Activated gamma-delta T cell treated with anti-CD3 and anti-CD28 coated beads, Interleukin-2, amount 50 U/mL, for 16 hours (primary cell): ENCODE results near the gene TRIM4.
"Not testable (repeated sequence)": the region's sequence is repeated elsewhere in the genome, so short reads cannot be mapped to it uniquely, and the experiment has no call there.

Experiments used
- DNase-seq: peaks from one replicate; pipeline ENCODE4 v3.0.0-alpha.2; 2020; ENCODE audit warnings: low read depth

TRIM4 gene, protein sequence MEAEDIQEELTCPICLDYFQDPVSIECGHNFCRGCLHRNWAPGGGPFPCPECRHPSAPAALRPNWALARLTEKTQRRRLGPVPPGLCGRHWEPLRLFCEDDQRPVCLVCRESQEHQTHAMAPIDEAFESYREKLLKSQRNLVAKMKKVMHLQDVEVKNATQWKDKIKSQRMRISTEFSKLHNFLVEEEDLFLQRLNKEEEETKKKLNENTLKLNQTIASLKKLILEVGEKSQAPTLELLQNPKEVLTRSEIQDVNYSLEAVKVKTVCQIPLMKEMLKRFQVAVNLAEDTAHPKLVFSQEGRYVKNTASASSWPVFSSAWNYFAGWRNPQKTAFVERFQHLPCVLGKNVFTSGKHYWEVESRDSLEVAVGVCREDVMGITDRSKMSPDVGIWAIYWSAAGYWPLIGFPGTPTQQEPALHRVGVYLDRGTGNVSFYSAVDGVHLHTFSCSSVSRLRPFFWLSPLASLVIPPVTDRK

DNA sequence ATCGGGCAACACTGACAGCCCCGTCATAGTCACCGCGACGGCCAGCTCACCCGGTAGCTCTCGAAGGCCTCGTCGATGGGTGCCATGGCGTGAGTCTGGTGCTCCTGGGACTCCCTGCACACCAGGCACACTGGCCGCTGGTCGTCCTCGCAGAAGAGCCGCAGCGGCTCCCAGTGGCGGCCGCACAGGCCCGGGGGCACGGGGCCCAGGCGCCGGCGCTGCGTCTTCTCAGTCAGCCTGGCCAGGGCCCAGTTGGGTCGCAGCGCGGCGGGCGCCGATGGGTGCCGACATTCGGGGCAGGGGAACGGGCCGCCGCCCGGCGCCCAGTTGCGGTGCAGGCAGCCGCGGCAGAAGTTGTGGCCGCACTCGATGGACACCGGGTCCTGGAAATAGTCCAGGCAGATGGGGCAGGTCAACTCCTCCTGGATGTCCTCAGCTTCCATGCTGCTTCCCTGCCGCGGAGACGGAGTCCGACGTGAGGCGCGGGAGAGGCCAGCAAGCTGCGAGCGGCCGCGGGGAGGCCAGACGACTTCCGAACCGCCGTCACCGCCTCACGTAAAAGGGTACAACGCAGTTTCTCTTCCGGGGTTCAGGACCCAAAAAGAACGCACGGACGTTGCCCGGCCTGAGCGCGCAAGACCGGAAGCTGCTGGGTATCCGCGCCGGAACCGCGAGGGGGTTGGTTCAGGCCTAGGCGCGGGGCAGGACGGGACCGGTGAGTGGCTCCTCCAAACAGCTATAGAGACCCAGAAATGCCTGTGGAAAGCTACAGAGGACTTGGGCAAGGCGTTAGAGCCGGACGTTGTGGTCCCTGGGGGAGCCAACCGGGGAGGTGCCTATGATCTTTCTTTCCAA is at the start of gene TRIM4:
TRIM4 (minus strand) TSS at position 572 of the 855 bp plus-strand sequence; CDS start at position 443, 129 bp downstream.
- peak; percentile 85 for DNase-seq

DNA sequence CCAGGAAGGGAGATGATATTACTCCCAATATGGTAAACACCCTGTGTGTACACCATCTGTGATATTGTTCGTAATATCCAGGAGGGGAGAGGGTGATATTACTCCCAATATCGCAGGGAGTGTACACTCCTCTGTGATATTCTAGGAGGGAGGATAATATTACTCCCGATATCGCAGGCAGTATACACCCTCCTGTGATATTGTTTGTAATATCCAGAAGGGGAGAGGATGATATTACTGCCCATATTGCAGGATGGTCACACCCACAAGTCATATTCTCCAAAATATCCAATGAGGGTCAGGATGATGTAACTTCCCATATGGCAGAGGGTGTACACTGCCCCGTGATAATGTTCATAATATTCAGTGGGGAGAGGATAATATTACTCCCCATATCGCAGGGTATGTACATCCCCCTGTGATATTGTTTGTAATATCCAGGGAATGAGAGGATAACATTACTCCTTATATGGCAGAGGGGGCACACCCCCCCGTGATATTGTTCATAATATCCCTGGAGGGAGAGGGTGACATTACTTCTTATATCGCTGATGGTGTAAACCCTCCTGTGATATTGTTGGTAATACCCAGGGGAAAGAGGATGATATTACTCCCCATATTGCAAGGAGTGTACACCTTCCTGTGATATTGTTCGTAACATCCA is 39.4 kb upstream of the TRIM4 start:
- DNase-seq: no peak

DNA sequence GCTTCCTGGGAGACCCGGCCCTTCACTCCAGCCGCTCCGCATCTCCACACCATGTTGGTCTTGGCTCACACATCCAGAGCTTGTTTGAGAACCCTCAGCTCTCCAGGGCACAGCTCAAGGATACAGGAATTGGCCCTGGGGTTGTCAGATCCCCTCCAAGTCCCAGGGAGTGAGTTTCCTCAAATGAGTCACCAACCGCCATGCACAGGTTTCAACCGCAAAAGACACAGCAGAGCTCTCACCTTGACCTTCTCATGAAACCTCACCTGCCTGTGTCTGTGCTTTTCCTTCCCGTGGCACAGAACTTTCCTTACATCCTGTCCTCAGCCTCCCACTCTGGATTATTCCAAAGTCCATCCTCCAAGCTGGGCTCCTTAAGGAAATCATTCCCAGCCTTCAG is 35.9 kb upstream of the TRIM4 start:
- DNase-seq: no peak

DNA sequence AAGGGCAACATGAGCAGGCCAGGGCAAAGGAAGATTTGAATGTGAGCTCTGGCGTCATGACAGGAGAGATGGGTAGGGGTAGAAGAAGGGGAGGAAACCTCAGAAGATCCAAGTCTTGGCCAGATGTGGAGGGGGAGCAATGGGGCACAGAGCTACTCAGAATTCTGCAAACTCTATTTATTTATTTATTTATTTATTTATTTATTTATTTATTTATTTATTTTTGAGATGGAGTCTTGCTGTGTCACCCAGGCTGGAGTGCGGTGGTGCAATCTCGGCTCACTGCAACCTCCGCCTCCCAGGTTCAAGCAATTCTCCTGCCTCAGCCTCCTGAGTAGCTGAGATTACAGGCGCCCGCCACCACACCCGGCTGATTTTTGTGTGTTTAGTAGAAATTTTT is 35.3 kb upstream of the TRIM4 start:
- DNase-seq: not testable (repeated sequence)

DNA sequence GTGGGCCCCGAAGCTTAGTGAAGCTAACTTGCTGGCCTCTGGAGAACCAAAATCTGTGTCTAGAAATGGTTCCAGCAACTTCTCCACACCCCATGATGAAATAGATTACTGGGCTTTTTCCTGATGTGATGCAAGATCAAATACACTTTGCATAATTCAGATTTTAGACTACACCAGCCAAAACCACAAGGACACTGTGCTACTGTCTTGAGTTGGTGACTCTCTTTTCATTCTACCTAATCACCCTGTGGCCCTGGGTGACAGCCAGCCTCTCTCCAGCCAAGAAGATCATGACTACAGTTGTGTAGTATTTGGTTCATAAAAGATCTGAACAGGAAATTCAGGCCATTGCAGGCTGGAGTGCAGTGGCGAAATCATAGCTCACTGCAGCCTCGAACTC is 34.3 kb upstream of the TRIM4 start:
- DNase-seq: no peak

DNA sequence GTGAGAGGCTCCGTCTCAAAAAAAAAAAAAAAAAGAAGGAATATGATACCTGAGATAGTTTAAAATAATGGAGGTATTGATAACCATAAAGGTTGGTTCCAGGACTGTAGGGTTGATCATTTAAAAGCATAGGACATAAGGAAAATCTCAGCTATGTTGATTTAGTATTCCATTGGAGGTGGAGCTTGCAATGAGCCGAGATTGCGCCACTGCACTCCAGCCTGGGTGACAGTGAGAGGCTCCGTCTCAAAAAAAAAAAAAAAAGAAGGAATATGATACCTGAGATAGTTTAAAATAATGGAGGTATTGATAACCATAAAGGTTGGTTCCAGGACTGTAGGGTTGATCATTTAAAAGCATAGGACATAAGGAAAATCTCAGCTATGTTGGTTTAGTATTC is 33.3 kb upstream of the TRIM4 start:
- DNase-seq: not testable (repeated sequence)

DNA sequence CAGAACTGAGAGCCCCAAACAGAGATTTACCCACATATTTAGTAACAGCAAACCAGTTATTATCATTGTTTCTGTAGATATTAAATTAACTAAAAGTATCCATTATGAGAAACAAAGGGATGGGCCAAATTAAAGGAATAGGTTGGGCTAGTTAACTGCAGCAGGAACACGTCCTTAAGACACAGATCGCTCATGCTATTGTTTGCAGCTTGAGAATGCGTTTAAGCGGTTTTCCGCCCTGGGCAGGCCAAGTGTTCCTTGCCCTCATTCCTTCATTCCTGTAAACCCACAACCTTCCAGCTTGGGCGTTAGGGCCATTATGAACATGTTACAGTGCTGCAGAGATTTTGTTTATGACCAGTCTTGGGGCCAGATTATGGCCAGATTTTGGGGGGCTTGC is 31.5 kb upstream of the TRIM4 start:
- not testable (repeated sequence) for DNase-seq

DNA sequence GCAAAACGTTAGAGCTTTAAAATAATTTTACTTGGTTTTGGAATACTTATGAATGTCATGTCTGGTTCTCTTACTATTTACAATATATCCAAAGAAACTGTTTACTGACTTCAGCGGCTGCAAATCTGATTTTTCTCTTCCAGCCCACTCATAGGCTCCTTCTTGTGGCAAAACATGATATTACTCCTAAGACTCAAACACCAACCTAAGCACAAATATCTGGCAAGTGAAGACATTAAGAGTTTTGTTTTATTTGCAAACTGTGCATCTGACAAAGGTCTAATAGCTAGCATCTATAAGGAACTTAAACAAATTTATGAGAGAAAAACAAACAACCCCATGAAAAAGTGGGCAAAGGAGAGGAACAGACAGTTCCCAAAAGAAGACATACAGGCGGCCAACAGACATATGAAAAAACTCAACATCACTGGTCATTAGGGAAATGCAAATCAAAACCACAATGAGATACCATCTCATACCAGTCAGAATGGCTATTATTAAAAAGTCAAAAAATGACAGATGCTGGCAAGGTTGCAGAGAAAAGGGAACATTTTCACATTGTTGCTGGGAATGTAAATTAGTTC is 30.4 kb upstream of the TRIM4 start:
- no peak for DNase-seq

DNA sequence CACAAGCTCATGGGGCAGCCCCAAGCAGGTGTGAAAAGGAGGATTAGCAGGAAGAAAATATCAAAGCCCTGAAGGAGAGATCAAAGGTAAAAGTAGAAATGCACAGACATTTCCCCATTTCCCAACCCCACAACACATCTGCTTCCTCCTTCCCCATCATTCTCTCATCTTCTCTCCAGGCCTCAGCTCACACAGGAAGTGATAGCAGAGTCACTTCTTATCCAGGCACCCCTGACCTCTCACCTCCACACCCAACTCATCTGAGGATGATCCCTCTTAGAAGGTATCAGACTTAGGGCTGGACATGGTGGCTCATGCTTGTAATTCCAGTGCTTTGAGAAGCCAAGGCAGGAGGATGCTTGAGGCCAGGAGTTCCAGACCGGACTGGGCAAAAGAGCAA is 28.3 kb upstream of the TRIM4 start:
- no peak for DNase-seq

DNA sequence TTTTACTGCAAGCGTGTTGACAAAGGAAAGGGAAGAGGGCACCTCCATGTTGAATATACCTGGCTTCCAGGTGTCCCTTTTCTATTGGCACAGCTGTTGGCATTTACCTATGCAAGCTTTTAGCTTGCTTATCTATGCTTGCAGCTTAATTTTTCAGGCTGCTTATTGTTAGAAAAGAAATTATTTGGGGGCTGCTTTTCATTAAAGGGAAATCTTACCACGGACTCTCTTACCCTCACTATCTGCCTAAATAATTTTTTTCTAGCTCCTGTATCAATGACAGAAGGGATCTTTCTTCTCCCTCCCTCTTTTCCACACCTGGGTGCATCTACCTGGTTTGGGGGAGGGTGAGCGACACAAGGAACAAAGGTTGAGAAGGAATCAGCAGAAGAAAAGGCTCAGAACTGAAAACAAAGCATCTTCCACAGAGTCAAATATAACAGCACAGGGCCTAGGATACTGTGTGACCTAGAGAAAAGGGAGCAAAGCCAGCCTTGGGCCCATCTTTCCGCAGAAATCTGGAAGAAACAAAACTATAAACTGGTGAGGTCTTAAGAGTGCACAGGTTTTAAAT is 25.3 kb upstream of the TRIM4 start:
- no peak for DNase-seq

DNA sequence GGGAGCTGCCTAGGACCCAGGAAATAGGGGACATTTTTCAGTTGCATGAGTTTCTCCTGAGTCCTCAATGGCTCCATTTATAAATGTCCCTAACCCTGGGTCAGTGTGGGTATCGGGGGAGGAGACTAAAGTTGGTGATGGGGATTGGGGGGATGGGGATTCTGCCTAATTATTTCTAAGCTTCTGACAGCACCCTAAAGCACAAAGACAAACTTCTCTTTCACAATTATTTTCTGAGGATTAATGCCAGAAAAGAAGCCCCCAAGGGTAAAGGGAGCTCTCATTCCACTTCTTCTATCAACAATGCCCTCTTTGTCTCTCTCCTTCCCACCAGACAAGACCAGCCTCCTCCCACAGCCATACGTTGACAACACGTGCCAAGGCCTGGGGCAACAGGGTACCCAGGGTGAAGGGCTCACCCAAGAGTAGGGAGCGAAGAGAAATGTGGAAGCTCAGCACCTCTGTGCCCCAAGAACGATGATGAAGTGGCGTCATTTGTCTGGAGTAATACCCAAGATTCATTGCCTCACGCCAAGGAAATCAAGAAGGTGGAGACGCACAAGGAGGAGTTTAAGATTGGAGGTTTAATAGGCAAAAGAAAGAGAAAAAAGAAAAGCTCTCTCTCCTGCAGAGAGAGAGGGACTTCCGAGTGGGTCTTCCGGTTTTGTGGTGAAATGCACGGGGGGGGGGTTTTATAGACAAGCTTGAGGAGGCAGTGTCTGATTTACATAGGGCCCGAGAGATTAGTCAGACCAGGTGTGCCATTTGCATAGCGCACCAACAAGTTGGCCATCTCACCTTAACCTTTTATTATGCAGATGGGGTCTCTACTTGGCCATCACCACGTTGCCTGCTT is 24.5 kb upstream of the TRIM4 start:
- DNase-seq: no peak

DNA sequence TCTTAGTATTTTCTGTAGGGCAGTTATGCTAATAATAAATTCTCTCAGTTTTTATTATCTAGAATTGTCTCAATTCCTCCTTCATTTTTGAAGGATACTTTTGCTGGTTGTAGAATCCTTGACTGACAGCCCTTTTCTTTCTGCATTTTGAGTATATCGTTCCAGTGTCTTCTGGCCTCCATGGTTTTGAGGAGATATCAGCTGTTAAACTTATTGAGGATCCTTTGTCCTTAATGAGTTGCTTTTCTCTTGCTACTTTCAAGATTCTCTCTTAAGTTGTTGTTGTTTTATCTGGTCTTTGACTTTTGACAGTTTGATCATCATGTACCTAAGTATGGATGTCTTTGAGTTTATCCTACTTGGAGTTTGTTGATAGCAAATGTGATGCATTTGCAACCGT is 19.0 kb upstream of the TRIM4 start:
- DNase-seq: no peak

DNA sequence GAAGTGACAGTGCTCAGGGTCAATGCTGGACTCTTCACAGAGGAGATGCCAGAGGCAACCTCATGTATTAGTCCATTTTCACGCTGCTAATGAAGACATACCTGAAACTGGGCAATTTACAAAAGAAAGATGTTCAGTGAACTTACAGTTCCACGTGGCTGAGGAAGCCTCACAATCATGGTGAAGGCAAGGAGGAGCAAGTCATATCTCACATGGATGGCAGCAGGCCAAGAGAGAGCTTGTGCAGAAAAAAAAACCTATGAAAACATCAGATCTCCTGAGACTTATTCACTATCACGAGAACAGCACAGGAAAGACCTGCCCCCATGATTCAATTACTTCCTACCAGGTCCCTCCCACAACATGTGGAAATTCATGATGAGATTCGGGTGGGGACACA is 15.7 kb upstream of the TRIM4 start:
- not testable (repeated sequence) for DNase-seq

DNA sequence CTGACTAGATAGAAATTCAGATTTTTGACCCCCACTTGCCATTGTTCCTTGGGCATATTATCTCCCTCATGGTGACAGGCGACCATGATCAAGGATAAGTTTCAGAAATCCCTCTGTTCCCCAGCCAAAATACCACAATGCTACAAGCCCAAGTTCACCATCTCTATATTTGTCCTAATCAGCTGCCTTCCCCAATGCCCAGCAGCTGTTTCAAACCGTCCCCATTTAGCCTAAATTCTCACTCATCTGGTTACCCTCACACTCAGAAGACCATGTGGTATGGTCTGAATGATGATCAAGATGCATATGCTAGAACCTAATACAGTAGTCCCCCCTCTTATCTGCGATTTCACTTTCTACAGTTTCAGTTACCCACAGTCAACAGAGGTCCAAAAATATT is 11.0 kb upstream of the TRIM4 start:
- DNase-seq: no peak

DNA sequence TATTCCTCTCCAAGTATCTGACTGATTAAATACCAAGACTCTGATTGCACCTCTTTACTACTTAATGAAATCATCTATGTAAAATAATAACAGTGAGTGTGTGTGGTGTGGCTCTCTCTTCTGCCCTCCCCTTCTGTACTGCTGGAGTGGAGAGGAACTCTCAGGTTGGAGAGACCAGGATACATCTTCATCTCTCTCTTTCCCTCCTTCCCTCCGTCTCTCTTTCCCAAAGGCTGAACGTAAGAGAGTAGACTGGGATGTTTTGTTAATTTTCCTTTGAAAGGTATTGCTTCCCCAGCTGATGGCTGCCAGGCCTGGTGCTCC is 10.4 kb upstream of the TRIM4 start:
- no peak for DNase-seq

DNA sequence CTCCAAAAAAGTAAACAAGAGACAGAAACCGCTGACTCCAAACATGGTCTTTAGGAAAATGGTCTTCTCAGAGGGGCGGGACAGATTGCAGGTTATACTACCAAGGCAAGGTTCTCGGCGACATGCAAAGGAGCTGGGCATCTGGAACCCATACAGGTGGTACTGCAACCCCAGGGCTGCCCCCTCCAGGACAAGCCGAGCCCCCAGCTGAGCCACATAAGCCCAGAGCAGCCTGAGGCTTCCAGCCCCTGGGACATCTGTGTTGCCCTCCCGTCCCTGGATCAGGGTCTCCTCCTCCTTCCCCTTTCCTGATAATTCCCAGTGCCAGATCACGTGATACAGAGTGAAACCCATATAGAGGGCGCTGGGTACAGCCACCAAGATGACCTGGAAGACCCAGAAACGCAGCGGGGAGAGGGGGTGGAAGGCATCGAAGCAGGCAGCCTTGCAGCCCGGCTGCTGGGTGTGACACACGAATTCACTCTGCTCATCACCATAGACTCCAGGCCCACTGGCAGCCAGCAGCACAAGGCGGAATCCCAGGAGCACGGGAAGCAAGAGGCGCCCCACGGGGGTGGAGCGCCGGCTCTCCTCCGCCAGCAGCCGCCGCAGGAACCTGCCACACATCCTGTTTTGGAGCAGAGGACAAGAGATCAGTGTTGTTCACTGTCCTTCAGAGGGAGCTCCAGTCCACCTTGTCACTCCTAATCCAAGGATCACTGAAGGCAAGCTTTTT is 9.8 kb upstream of the TRIM4 start, which contains the start of gene GJC3:
GJC3 (minus strand) TSS at position 627 of the 736 bp plus-strand sequence; CDS start at position 627, 0 bp downstream.
- no peak for DNase-seq

DNA sequence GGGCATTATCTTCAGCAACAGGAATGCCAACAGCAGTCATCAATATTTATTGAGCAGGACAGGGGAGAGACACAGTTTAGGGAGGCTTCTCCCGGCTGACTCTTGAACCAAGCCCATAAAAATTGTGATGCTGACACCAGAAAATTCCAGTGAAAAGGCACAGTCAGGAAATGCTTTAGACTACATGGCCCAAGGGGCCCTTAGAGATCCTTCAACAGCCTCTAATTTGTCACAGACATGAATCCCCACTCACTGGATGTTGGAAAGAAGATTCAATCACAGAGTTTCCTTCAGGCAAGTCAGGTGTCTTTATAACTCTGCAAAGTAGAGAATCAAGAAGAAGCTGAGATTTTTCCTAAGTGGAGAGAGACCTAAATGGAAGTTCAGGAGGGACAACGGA is 8.9 kb upstream of the TRIM4 start:
- no peak for DNase-seq

DNA sequence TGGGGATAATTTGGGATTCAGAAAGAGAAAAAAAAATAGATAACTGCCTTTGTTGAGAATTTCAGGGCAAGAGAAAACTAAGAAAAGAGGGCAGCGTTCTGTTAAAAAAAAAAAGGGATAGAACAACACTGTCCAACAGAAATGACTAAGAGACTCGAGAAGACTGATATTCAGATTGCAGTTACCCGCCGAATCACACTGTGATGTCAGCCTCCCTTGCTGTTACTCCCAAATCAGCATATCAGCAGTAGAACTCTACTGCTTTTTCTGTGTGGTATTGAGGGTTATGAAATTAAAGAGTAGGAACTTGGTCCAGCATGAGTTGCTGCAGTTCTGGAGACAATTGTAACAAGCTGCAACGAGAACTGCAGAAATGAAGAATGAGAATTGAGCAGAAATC is 8.2 kb upstream of the TRIM4 start:
- DNase-seq: no peak

DNA sequence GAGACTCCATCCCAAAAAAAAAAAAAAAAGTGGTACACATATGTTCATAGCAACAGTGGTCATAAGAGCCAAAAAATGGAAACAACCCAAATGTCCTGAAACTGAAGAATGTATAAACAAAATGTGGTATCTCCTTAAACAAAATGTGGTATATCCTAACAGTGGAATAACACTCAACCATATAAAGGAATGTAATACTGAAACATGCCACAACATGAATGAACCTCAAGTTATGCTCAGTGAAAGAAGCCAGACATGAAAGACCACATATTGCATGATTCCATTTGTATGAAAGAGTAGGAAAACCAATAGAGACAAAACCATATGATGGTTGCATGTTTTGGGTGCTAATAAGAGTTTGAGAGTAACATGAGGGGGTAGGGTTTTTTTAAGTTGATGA is 7.0 kb upstream of the TRIM4 start:
- no peak for DNase-seq

DNA sequence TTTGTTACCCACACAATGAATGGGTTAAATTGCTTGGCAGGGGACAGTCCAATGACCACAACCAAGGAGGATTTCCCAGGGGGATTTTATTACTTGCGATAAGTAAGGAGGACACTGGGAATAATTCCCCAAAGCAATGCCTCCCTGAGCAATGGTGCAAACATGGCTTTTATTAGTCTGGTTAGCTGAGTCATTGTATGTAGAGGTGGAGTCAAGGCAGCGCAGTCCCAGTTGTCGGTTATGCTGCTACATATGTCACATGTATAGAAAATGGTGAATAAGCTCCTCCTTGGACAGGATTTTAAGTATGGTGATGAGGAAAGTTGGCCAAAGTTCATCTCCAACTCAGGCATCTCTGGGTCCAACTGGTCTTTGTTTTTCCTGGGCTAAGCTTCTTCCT is 3.9 kb upstream of the TRIM4 start:
- DNase-seq: no peak
